Thoracic aorta (tissue), 2 donors: ENCODE results near the gene EPHA10. TPM values are rescaled to one million over a fixed set of nuclear protein-coding genes. Genes with fewer than 3 reads are reported as not detected.

Experiments
- ATAC-seq: fragments of 150-250 bp; one replicate; pipeline ENCODE4 v1.8.0; 2017; ENCODE audit warnings: low read depth; ENCODE audit not compliant: insufficient number of reproducible peaks, low FRiP score
- DNase-seq: peaks from one replicate; pipeline ENCODE4 v3.0.0-alpha.2; 2020; ENCODE audit warnings: low spot score
- H3K27ac ChIP-seq, 2 donors: fragments of 200-600 bp; sonication (generic); 1 replicate in 1 of 2; 2 replicates in 1 of 2; pipeline ENCODE4 v1.5.1; 2016; ENCODE audit warnings: mild to moderate bottlenecking in 2 of 2, moderate library complexity in 2 of 2
- H3K27me3 ChIP-seq: fragments of 200-600 bp; sonication (generic); replicated peaks from 2 replicates; pipeline ENCODE4 v1.6.0; 2016; ENCODE audit warnings: mild to moderate bottlenecking; ENCODE audit not compliant: insufficient read depth
- H3K36me3 ChIP-seq: fragments of 200-600 bp; sonication (generic); one replicate; pipeline ENCODE4 v1.5.1; 2016
- H3K4me1 ChIP-seq, 2 donors: fragments of 200-600 bp; sonication (generic); 1 replicate in 1 of 2; 2 replicates in 1 of 2; pipeline versions ENCODE4 v1.5.1 to v1.6.0; 2016; ENCODE audit warnings: low read depth in 2 of 2, mild to moderate bottlenecking in 1 of 2; ENCODE audit not compliant: control insufficient read depth in 1 of 2
- H3K4me3 ChIP-seq: fragments of 200-600 bp; sonication (generic); 2 replicates; pipeline ENCODE4 v1.5.1; 2016; ENCODE audit warnings: mild to moderate bottlenecking
- H3K9me3 ChIP-seq: fragments of 200-600 bp; sonication (generic); 2 replicates; pipeline ENCODE4 v1.5.1; 2016
- CTCF ChIP-seq: fragments of 200-600 bp; sonication (generic); IDR thresholded peaks from one replicate; pipeline ENCODE4 v1.5.1; 2019; ENCODE audit warnings: antibody characterized with exemption
- total RNA-seq, 2 donors: library from RNA; depleted of rRNA; stranded (reverse); fragments of >200 nt; gene quantifications; one replicate each; pipeline versions ENCODE4 v1.1.0 to v1.2.3, GENCODE V29; 2016

Gene EPHA10
- total RNA-seq, 2 donors from 2014 or later = not detected

- H3K4me3 ChIP-seq = no peak overlapping the region
- no peaks in the 10 kb centered on the region for H3K36me3 ChIP-seq
- H3K4me1 ChIP-seq = no peaks in the 10 kb centered on the region
- H3K27me3 ChIP-seq = no peaks in the 10 kb centered on the region
- TF ChIP-seq CTCF = no peak
- DNase-seq (no peak), ATAC-seq (no peak)
- no peak overlapping the region for H3K27ac ChIP-seq
- H3K9me3 ChIP-seq = no peaks in the 10 kb centered on the region
Observed at GRCh38 chr1:37720231-37721130, 44.4 kb downstream of the EPHA10 start.

GRCh38 chr1:37719572-37720195 lies 45.2 kb downstream of the EPHA10 start:
- DNase-seq = no peak
- Histone ChIP-seq H3K9me3 (no peaks in the 10 kb centered on the region), H3K4me3 (no peak overlapping the region), H3K36me3 (no peaks in the 10 kb centered on the region), H3K4me1 (no peaks in the 10 kb centered on the region), H3K27ac (no peak overlapping the region), H3K27me3 (no peaks in the 10 kb centered on the region)
- TF ChIP-seq CTCF = no peak
- ATAC-seq = no peak

GRCh38 chr1:37718901-37719571 lies 45.9 kb downstream of the EPHA10 start:
- no peaks in the 10 kb centered on the region for H3K36me3 ChIP-seq
- no peak overlapping the region for H3K4me3 ChIP-seq
- TF ChIP-seq CTCF = no peak
- DNase-seq (no peak), ATAC-seq (no peak)
- no peak overlapping the region for H3K27ac ChIP-seq
- no peaks in the 10 kb centered on the region for H3K9me3 ChIP-seq
- H3K27me3 ChIP-seq = no peaks in the 10 kb centered on the region
- H3K4me1 ChIP-seq = no peaks in the 10 kb centered on the region

- Histone ChIP-seq H3K36me3 (no peaks in the 10 kb centered on the region), H3K27ac (no peak overlapping the region), H3K9me3 (no peaks in the 10 kb centered on the region), H3K4me3 (no peak overlapping the region), H3K4me1 (no peaks in the 10 kb centered on the region), H3K27me3 (no peaks in the 10 kb centered on the region)
- no peak for ATAC-seq
- TF ChIP-seq CTCF = no peak
- no peak for DNase-seq
Observed at GRCh38 chr1:37718181-37718900, 46.6 kb downstream of the EPHA10 start.
